ENCODE data around the gene CALD1. TPM values are rescaled to one million over a fixed set of nuclear protein-coding genes. Genes with fewer than 3 reads are reported as not detected.

CALD1 gene
- total and polyA plus RNA-seq, 7 donors = 16.8 to 59.5 (median 25.0) TPM

- Histone ChIP-seq H3K36me3 (ENCODE audit: insufficient read depth in 1 of 2, low read depth in 1 of 2) (peaks cover 0 to 33% of the 10 kb centered on the region in 2 donors), H3K27me3 (ENCODE audit: insufficient read depth in 3 of 3, low read length in 2 of 3) (no peaks in the 10 kb centered on the region), H3K4me1 (peaks cover 6% of the 10 kb centered on the region), H3K9me3 (no peaks in the 10 kb centered on the region), H3K4me3 (no peak overlapping the region), H3K27ac (no peak overlapping the region)
- DNase-seq = no peak
- WGBS, 3 donors = 91 to 100% (median 95%) methylated on average over 3 of the region's 3 CpGs
- intact Hi-C loops (cut with DNase I) = no loop called here
- TF ChIP-seq CTCF (IDR thresholded peaks at IDR 0.05) = no peak
- ATAC-seq = no peak
Observed at GRCh38 chr7:134997214-134997885, 217.9 kb downstream of the CALD1 start.

GRCh38 chr7:134999136-134999535 is 219.7 kb downstream of the CALD1 start:
- Histone ChIP-seq H3K36me3 (ENCODE audit: insufficient read depth in 1 of 2, low read depth in 1 of 2) (peaks cover 0 to 25% of the 10 kb centered on the region in 2 donors), H3K9me3 (no peaks in the 10 kb centered on the region), H3K4me1 (no peaks in the 10 kb centered on the region), H3K27ac (no peak overlapping the region), H3K4me3 (no peak overlapping the region), H3K27me3 (ENCODE audit: insufficient read depth in 3 of 3, low read length in 2 of 3) (no peaks in the 10 kb centered on the region)
- 90 to 97% (median 96%) methylated on average over 3 of the region's 3 CpGs for WGBS, 3 donors
- no peak for ATAC-seq
- intact Hi-C loops (cut with DNase I) = no loop called here
- no peak for DNase-seq
- TF ChIP-seq CTCF (IDR thresholded peaks at IDR 0.05) = no peak

DNA sequence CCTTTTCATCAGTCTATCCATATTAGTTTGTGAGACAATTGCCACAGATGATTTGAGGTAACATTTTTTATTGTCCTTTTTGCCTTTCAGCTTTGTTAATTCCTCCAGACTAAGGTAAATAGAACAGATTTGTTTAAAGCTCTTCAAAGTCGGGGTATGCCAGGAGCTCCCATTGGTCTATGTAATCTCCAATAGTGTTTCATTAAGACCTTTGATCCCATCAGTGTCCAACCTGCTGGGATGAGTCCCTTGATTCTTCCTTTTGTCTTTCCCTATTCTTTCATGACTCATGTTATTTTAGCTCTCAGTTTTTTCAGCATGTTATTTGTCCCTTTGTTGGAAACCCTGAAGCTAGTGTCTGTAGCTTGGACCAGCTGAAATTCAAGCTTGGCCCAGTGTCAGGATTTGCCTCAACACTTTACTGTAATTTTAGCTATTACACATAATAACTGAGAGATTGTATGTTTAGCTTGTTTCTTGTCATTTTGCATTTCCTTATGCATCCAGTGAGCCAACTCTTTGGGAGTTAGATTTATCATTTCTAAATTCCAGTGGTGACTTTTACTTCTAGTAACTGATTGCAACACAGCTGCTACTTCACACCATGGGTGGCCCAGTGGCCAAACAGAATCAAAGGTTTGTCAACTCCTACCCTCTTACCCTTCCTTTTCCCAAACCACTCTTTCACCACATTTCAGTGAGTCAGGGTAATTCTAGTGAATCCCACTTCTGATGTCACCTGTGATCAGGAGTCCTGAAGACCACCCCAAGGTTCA is 222.1 kb downstream of the CALD1 start:
- Histone ChIP-seq H3K4me3 (no peak overlapping the region), H3K27ac (no peak overlapping the region), H3K27me3 (ENCODE audit: insufficient read depth in 3 of 3, low read length in 2 of 3) (no peaks in the 10 kb centered on the region), H3K36me3 (ENCODE audit: insufficient read depth in 1 of 2, low read depth in 1 of 2) (peaks cover 0 to 2% of the 10 kb centered on the region in 2 donors), H3K4me1 (no peaks in the 10 kb centered on the region), H3K9me3 (peaks cover under 1% of the 10 kb centered on the region)
- 93 to 100% (median 97%) methylated on average over 1 of the region's 1 CpG for WGBS, 3 donors
- intact Hi-C loops (cut with DNase I) = no loop called here
- no peak for TF ChIP-seq CTCF (IDR thresholded peaks at IDR 0.05)
- no peak for ATAC-seq
- no peak for DNase-seq

- TF ChIP-seq CTCF (IDR thresholded peaks at IDR 0.05) = no peak
- no peaks in the 10 kb centered on the region for H3K9me3 ChIP-seq
- no peak overlapping the region for H3K27ac ChIP-seq
- no peak overlapping the region for H3K4me3 ChIP-seq
- H3K4me1 ChIP-seq = no peaks in the 10 kb centered on the region
- no peak for DNase-seq
- intact Hi-C loops (cut with DNase I) = no loop called here
- no peak for ATAC-seq
- H3K36me3 ChIP-seq (ENCODE audit: insufficient read depth in 1 of 2, low read depth in 1 of 2) = no peaks in the 10 kb centered on the region
- no peaks in the 10 kb centered on the region for H3K27me3 ChIP-seq (ENCODE audit: insufficient read depth in 3 of 3, low read length in 2 of 3)
Observed at GRCh38 chr7:135012229-135012628, 232.8 kb downstream of the CALD1 start.

Other genes with a start within 250 kb of the CALD1 start
- gene AKR1B15, start 230.5 kb upstream of the CALD1 start, total RNA-seq = 10 to 100 TPM; 16.3 to 49.9 (median 36.9) TPM
- 10 to 100 TPM in 2 of 3 donors, 1 to 10 TPM in 1; 6.5 to 16.5 (median 13.5) TPM for gene AKR1B15, start 230.5 kb upstream of the CALD1 start, polyA plus RNA-seq
- gene BPGM, start 132.8 kb upstream of the CALD1 start, total RNA-seq = 10 to 100 TPM; 10.1 to 14.9 (median 12.4) TPM
- 10 to 100 TPM; 25.3 to 55.7 (median 54.4) TPM for gene BPGM, start 132.8 kb upstream of the CALD1 start, polyA plus RNA-seq
- gene AGBL3, start 206.9 kb downstream of the CALD1 start, total RNA-seq = 1 to 10 TPM; 1.1 to 3.5 (median 2.3) TPM
- 1 to 10 TPM in 1 of 3 donors, under 1 TPM in 2; 0.51 to 1.3 (median 0.76) TPM for gene AGBL3, start 206.9 kb downstream of the CALD1 start, polyA plus RNA-seq

All from psoas muscle (tissue), 8 donors.